Tibial artery (tissue), 4 donors: Measurements from ENCODE around the gene ANO6.

Experiments
- DNase-seq, 2 donors: peaks; one replicate each; pipeline ENCODE4 v3.0.0-alpha.2; 2019
- H3K27ac ChIP-seq, 2 donors: fragments of 200-600 bp; sonication (generic) in 1 of 2; 1 replicate in 1 of 2; 2 replicates in 1 of 2; pipeline ENCODE4 v1.5.1; 2018 to 2019; ENCODE audit warnings: mild to moderate bottlenecking in 1 of 2
- H3K27me3 ChIP-seq, 2 donors: fragments of 200-600 bp; sonication (generic) in 1 of 2; one replicate each; pipeline versions ENCODE4 v1.5.1 to v1.6.0; 2016 to 2019
- H3K36me3 ChIP-seq, 3 donors: fragments of 200-600 bp; sonication (generic) in 2 of 3; one replicate each; pipeline ENCODE4 v1.5.1; 2016 to 2019; ENCODE audit warnings: mild to moderate bottlenecking in 2 of 3
- H3K4me1 ChIP-seq, 4 donors: fragments of 200-600 bp; sonication (generic) in 2 of 4; 1 replicate in 3 of 4; 2 replicates in 1 of 4; pipeline ENCODE4 v1.5.1; 2016 to 2019
- H3K4me3 ChIP-seq, 2 donors: fragments of 200-600 bp; sonication (generic) in 1 of 2; 1 replicate in 1 of 2; 2 replicates in 1 of 2; pipeline ENCODE4 v1.5.1; 2018 to 2019; ENCODE audit warnings: mild to moderate bottlenecking in 2 of 2
- H3K9me3 ChIP-seq, 3 donors: fragments of 200-600 bp; sonication (generic) in 1 of 3; one replicate each; pipeline ENCODE4 v1.5.1; 2016 to 2019
- intact Hi-C: fragments of 100-400 bp; cut with DNase I; formaldehyde crosslinking; loops from one replicate; pipeline ENCODE4 v1.15.0; 2023; ENCODE audit warnings: low total_unique reads
- TF ChIP-seq, protein P1 (sequence below), 2 experiments: fragments of 200-600 bp in 1 of 2; fragments of 450-650 bp in 1 of 2; IDR thresholded peaks; one replicate each; pipeline ENCODE4 v1.5.1; 2017 to 2019; ENCODE audit warnings: antibody characterized with exemption in 2 of 2, mild to moderate bottlenecking in 1 of 2, moderate library complexity in 1 of 2

Gene ANO6

DNA sequence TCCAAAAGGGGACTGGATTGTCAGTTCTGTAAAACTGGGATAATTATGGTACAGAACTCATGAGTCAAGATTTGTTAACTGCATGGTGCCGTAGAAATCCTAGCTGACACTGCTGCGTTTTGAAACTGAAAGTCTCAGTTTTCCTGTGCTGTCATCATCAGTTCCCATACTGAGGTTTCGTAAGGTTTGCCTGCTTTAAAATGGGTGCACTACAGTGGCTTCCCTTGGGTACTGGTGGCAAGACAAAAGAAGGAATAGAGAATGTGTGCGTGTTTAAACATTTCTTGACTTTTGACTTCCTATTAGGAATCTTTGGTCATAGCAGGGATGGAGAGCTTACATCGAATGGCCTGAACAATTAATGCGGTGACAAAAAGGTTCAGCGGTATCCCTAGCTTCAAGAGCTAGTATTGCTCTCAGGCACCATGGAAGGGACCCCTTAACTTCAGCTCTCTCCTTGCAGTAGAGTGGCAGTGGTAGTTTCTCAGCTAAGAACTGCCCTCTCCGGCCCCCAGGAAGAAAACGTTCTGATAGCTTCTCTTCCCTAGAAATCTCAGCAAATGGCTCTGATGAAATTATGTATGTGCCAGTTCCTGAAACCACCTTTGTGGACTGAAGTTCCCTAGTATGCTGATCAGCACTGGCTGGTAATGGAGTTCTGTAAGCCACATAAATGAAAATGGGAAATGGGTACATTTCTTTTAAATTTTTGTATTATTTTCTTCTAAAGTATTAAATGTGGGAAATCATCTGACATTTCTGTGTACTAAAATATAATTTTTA is 28.9 kb downstream of the ANO6 start:
- peaks cover 0 to 68% (median 16%) of the 10 kb centered on the region in 4 donors for H3K4me1 ChIP-seq
- peak overlapping the region; percentile 9 to 23 for H3K4me3 ChIP-seq
- H3K27me3 ChIP-seq: no peaks in the 10 kb centered on the region
- intact Hi-C loops: no loop called here
- H3K36me3 ChIP-seq: no peaks in the 10 kb centered on the region
- peak overlapping the region; percentile 65 to 87 for H3K27ac ChIP-seq
- TF ChIP-seq, protein P1, sequence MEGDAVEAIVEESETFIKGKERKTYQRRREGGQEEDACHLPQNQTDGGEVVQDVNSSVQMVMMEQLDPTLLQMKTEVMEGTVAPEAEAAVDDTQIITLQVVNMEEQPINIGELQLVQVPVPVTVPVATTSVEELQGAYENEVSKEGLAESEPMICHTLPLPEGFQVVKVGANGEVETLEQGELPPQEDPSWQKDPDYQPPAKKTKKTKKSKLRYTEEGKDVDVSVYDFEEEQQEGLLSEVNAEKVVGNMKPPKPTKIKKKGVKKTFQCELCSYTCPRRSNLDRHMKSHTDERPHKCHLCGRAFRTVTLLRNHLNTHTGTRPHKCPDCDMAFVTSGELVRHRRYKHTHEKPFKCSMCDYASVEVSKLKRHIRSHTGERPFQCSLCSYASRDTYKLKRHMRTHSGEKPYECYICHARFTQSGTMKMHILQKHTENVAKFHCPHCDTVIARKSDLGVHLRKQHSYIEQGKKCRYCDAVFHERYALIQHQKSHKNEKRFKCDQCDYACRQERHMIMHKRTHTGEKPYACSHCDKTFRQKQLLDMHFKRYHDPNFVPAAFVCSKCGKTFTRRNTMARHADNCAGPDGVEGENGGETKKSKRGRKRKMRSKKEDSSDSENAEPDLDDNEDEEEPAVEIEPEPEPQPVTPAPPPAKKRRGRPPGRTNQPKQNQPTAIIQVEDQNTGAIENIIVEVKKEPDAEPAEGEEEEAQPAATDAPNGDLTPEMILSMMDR (IDR thresholded peaks at IDR 0.05): no peak
- no peak for DNase-seq
- H3K9me3 ChIP-seq: no peaks in the 10 kb centered on the region

- no peak for DNase-seq
- intact Hi-C loops: no loop called here
- Histone ChIP-seq H3K4me1 (peaks cover 0 to 63% (median 15%) of the 10 kb centered on the region in 4 donors), H3K27ac (peak overlapping the region in 1 of 2 donors; percentile 87), H3K36me3 (no peaks in the 10 kb centered on the region), H3K27me3 (no peaks in the 10 kb centered on the region), H3K4me3 (no peak overlapping the region), H3K9me3 (no peaks in the 10 kb centered on the region)
- TF ChIP-seq, protein P1 (IDR thresholded peaks at IDR 0.05): no peak
Observed at GRCh38 chr12:45246236-45246635, 30.3 kb downstream of the ANO6 start.

- TF ChIP-seq, protein P1 (IDR thresholded peaks at IDR 0.05): no peak
- H3K27me3 ChIP-seq: no peaks in the 10 kb centered on the region
- no peak overlapping the region for H3K27ac ChIP-seq
- no peaks in the 10 kb centered on the region for H3K36me3 ChIP-seq
- peaks cover 0 to 58% (median 13%) of the 10 kb centered on the region in 4 donors for H3K4me1 ChIP-seq
- intact Hi-C loops: no loop called here
- H3K4me3 ChIP-seq: no peak overlapping the region
- H3K9me3 ChIP-seq: no peaks in the 10 kb centered on the region
- DNase-seq: no peak
Observed at GRCh38 chr12:45247589-45247988, 31.7 kb downstream of the ANO6 start.

DNA sequence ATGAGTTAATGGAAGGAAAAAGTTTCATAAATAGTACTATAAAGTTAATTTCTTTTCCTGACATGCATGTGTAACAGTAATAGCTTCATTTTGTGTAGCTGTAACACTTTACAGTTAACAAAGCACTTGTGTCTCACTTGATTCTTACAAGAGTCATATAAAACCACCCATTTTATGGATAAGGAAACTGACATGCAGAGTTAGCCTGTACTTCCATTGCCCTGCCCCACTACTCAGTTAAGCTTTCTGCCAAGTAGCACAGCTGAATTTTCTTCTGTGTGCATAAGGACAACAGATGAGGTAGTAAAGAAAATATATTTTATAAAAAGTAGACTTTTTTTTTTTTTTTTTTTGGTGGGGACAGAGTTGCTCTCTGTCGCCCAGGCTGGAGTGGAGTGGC is 32.2 kb downstream of the ANO6 start:
- no peaks in the 10 kb centered on the region for H3K9me3 ChIP-seq
- no peaks in the 10 kb centered on the region for H3K36me3 ChIP-seq
- no peaks in the 10 kb centered on the region for H3K27me3 ChIP-seq
- TF ChIP-seq, protein P1 (IDR thresholded peaks at IDR 0.05): no peak
- intact Hi-C loops: no loop called here
- no peak overlapping the region for H3K4me3 ChIP-seq
- no peak for DNase-seq
- H3K4me1 ChIP-seq: peaks cover 0 to 62% (median 13%) of the 10 kb centered on the region in 4 donors
- no peak overlapping the region for H3K27ac ChIP-seq

GRCh38 chr12:45254254-45254653 is 38.4 kb downstream of the ANO6 start:
- TF ChIP-seq, protein P1 (IDR thresholded peaks at IDR 0.05): no peak
- H3K4me1 ChIP-seq: peaks cover 0 to 61% (median 3%) of the 10 kb centered on the region in 4 donors
- intact Hi-C loops: no loop called here
- H3K4me3 ChIP-seq: no peak overlapping the region
- no peaks in the 10 kb centered on the region for H3K27me3 ChIP-seq
- no peak for DNase-seq
- H3K27ac ChIP-seq: no peak overlapping the region
- no peaks in the 10 kb centered on the region for H3K9me3 ChIP-seq
- H3K36me3 ChIP-seq: no peaks in the 10 kb centered on the region
